ENCODE data around the gene CFAP251. TPM values are rescaled to one million over a fixed set of nuclear protein-coding genes. Genes with fewer than 3 reads are reported as not detected.

CFAP251 gene
- total RNA-seq, 1 experiment from 2014 or later = 0.81 TPM

- no peak overlapping the region for H3K23ac ChIP-seq (ENCODE audit: insufficient read length, low read depth, low read length)
These were observed 28.1 kb downstream of the CFAP251 start for GRCh38 chr12:121946313-121947025.

More at GRCh38 chr12:121946313-121947025, 28.1 kb downstream of the CFAP251 start:
- no peak overlapping the region for H3T11ph ChIP-seq (ENCODE audit: low read length)
- WGBS (ENCODE audit: extremely low coverage, insufficient read length, low lambda C conversion rate) = no CpG with 5 or more reads among the region's 2 CpGs
- no peak overlapping the region for H2AK5ac ChIP-seq (ENCODE audit: insufficient read length, low read length)
- Mint-ChIP-seq H3K36me3 (ENCODE audit: insufficient read depth in 1 of 3, low read depth in 3 of 3) (peaks cover 0 to 7% (median 0%) of the 10 kb centered on the region in 3 experiments; a peak in 2 of 7 replicates), H3K9me3 (peaks cover 4 to 13% of the 10 kb centered on the region in 2 experiments; a peak in 3 of 5 replicates), H3K27ac (no peak overlapping the region), H3K27me3 (ENCODE audit: low read depth) (no peaks in the 10 kb centered on the region; the same call in 1 of the 2 replicates), H3K4me1 (peaks cover 10% of the 10 kb centered on the region in 2 experiments), H3K4me3 (no peak overlapping the region)
- no peaks in the 10 kb centered on the region for H4K20me1 ChIP-seq (ENCODE audit: control insufficient read depth, insufficient read depth, insufficient read length)
- H3K9ac ChIP-seq (ENCODE audit: extremely low read depth, insufficient read length, low read length) = no peak overlapping the region
- H2BK20ac ChIP-seq (ENCODE audit: low read depth, low read length, poor library complexity, severe bottlenecking) = no peak overlapping the region
- no peak overlapping the region for H2BK15ac ChIP-seq (ENCODE audit: low read depth, low read length)
- no peak overlapping the region for H3K18ac ChIP-seq (ENCODE audit: insufficient read length, low read depth, low read length)
- no peak overlapping the region for H4K8ac ChIP-seq (replicated peaks; ENCODE audit: insufficient read length, low read depth, low read length)
- no peak for TF ChIP-seq CTCF (conservative IDR thresholded peaks at IDR 0.05)
- H3K9me3 ChIP-seq (ENCODE audit: control insufficient read depth, low read depth, low read length) = no peaks in the 10 kb centered on the region
- H3K79me1 ChIP-seq (ENCODE audit: insufficient read depth, low read depth, low read length, poor library complexity, severe bottlenecking) = no peaks in the 10 kb centered on the region
- no peak overlapping the region for H3K14ac ChIP-seq (ENCODE audit: insufficient read depth, low read length)
- no peak overlapping the region for H3K56ac ChIP-seq (ENCODE audit: insufficient read length, low read depth, low read length)
- no peak overlapping the region for H3K4me2 ChIP-seq (ENCODE audit: insufficient read depth, insufficient read length, low read length)
- no peak overlapping the region for H3K4ac ChIP-seq (ENCODE audit: low read depth, low read length)
- DNase-seq = no peak
- no peak overlapping the region for H2BK12ac ChIP-seq (ENCODE audit: insufficient read length, low read depth, low read length)
- H3K27ac ChIP-seq (ENCODE audit: insufficient read length, low read depth, low read length) = no peak overlapping the region
- H3K4me1 ChIP-seq (ENCODE audit: insufficient read depth, low read length) = no peaks in the 10 kb centered on the region; the same call in 1 of the 2 replicates
- no peak overlapping the region for H2BK120ac ChIP-seq (ENCODE audit: low read depth, low read length, poor library complexity, severe bottlenecking)
- no peak overlapping the region for H2BK5ac ChIP-seq (ENCODE audit: insufficient read length, low read length)
- H3K79me2 ChIP-seq (ENCODE audit: insufficient read depth, low read length) = no peaks in the 10 kb centered on the region
- H4K91ac ChIP-seq (ENCODE audit: insufficient read length, low read depth, low read length) = no peak overlapping the region
- H3K23me2 ChIP-seq (ENCODE audit: insufficient read length, low read depth, low read length, poor library complexity, severe bottlenecking) = no peaks in the 10 kb centered on the region
- no peak overlapping the region for H4K5ac ChIP-seq (ENCODE audit: insufficient read length, low read depth, low read length)
- no peaks in the 10 kb centered on the region for H3K27me3 ChIP-seq (ENCODE audit: insufficient read depth, low read length)
- no peak overlapping the region for H2AFZ ChIP-seq (ENCODE audit: low read length)

Measured in H9 (cell line).